ENCODE measurements around the gene HSD17B12. TPM values are rescaled to one million over a fixed set of nuclear protein-coding genes. Genes with fewer than 3 reads are reported as not detected.

Gene HSD17B12
- total and polyA plus RNA-seq, 2 of the 4 experiments (the other 2 are of a cell fraction): 38.0 to 44.6 TPM

GRCh38 chr11:43706631-43707030, 26.1 kb downstream of the HSD17B12 start:
- intact Hi-C loops (cut with micrococcal nuclease): no loop called here
- H3K4me2 ChIP-seq (ENCODE audit: low read depth, low read length): no peak overlapping the region
- no peaks in the 10 kb centered on the region for H3K9me3 ChIP-seq (ENCODE audit: control insufficient read depth, insufficient read depth, low read length)
- no peak overlapping the region for H3K27ac ChIP-seq (ENCODE audit: insufficient read depth, low read length)
- POLR2A ChIA-PET (ENCODE audit: unreplicated experiment): no interaction called here
- no peak overlapping the region for H2BK20ac ChIP-seq (ENCODE audit: low read depth, low read length)
- H4K20me1 ChIP-seq (ENCODE audit: insufficient read depth, low read length): peaks cover 6% of the 10 kb centered on the region; the same call in 1 of the 2 replicates
- no peak overlapping the region for H3K4me3 ChIP-seq (ENCODE audit: insufficient read depth, low read depth, low read length)
- H2AFZ ChIP-seq (replicated peaks; ENCODE audit: low read length, poor library complexity): no peak overlapping the region
- H3K56ac ChIP-seq (ENCODE audit: extremely low read depth, insufficient read depth, low read length): no peak overlapping the region
- no TSS peak for BruUV-seq (replicated peaks)
- H3K9me1 ChIP-seq (ENCODE audit: insufficient read depth, low read length): no peaks in the 10 kb centered on the region
- no peak overlapping the region for H2AK9ac ChIP-seq (replicated peaks; ENCODE audit: low read depth, low read length, poor library complexity)
- no peak overlapping the region for H2BK5ac ChIP-seq (ENCODE audit: low read depth, low read length, poor library complexity, severe bottlenecking)
- CTCF ChIA-PET: no interaction called here
- in situ Hi-C loops (cut with MboI; ENCODE audit: low sequenced_read_pairs): no loop called here
- no peak overlapping the region for H2BK15ac ChIP-seq (ENCODE audit: low read depth, low read length)
- H4K8ac ChIP-seq (ENCODE audit: low read depth in 2 of 2, low read length in 2 of 2): no peak overlapping the region
- H3K27me3 ChIP-seq (ENCODE audit: control insufficient read depth, insufficient read depth, low read length): no peaks in the 10 kb centered on the region
- no peak overlapping the region for H3K23ac ChIP-seq (ENCODE audit: low read depth, low read length)
- no peaks in the 10 kb centered on the region for H3K36me3 ChIP-seq (ENCODE audit: control insufficient read depth, insufficient read depth, low read length)
- ATAC-seq (ENCODE audit: low read depth) (no peak), DNase-seq (no peak)
- H3K18ac ChIP-seq (ENCODE audit: low read depth, low read length): no peak overlapping the region
- no peak overlapping the region for H2BK120ac ChIP-seq (ENCODE audit: low read depth, low read length)
- TF ChIP-seq MAFK (IDR thresholded peaks at IDR 0.05; ENCODE audit: low read depth, low read length) (peak; percentile 63), BHLHE40 (IDR thresholded peaks at IDR 0.05; ENCODE audit: low read depth, low read length) (no peak)
- dilution Hi-C loops (cut with HindIII; ENCODE audit: low sequenced_read_pairs, unreplicated experiment): no loop called here
- H3K14ac ChIP-seq (replicated peaks; ENCODE audit: low read depth, low read length): no peak overlapping the region
- WGBS, 2 experiments (ENCODE audit: extremely low coverage in 2 of 2, insufficient read length in 1 of 2): no CpG with 5 or more reads among the region's 1 CpG
- H3K4me1 ChIP-seq (ENCODE audit: control insufficient read depth, insufficient read depth, low read length): no peaks in the 10 kb centered on the region
- H3K9ac ChIP-seq (ENCODE audit: low read depth, low read length): no peak overlapping the region
- H4K5ac ChIP-seq (ENCODE audit: low read depth, low read length): no peak overlapping the region
- peaks cover 17 to 23% of the 10 kb centered on the region in 2 experiments for H3K79me1 ChIP-seq (ENCODE audit: low read depth in 1 of 2, low read length in 2 of 2)
- H2AK5ac ChIP-seq (ENCODE audit: low read depth, low read length): no peak overlapping the region
- no peak overlapping the region for H4K91ac ChIP-seq (ENCODE audit: insufficient read depth, low read depth, low read length)
- H3K4ac ChIP-seq (ENCODE audit: low read depth, low read length): no peak overlapping the region

Measured in IMR-90 (cell line).